GM18868 (cell line): ENCODE data around the gene VCX3B.
"Not testable (repeated sequence)": the region's sequence is repeated elsewhere in the genome, so short reads cannot be mapped to it uniquely, and the experiment has no call there.

Experiments used
- ATAC-seq: cut with Tn5 transposase; IDR thresholded peaks from one replicate; pipeline ENCODE4 v1.9.1; 2021; ENCODE audit warnings: mild to moderate bottlenecking, moderate library complexity; ENCODE audit not compliant: unreplicated experiment

The VCX3B gene

GRCh38 chrX:8464530-8464929 lies at the start of gene VCX3B:
VCX3B (plus strand) TSS chrX:8464830; CDS start chrX:8465451, 621 bp downstream.
- ATAC-seq, result not testable (repeated sequence)

GRCh38 chrX:8418301-8418700 lies 46.3 kb upstream of the VCX3B start:
- ATAC-seq, result no peak

- ATAC-seq, result no peak
Observed at GRCh38 chrX:8424912-8425311, 39.7 kb upstream of the VCX3B start.

GRCh38 chrX:8429692-8430249 lies 34.9 kb upstream of the VCX3B start:
- no peak for ATAC-seq

GRCh38 chrX:8430444-8430843 lies 34.2 kb upstream of the VCX3B start:
- ATAC-seq, result no peak

GRCh38 chrX:8432396-8432795 lies 32.2 kb upstream of the VCX3B start:
- ATAC-seq, result no peak

- ATAC-seq, result no peak
Observed at GRCh38 chrX:8433109-8434062, 31.2 kb upstream of the VCX3B start.

- no peak for ATAC-seq
Observed at GRCh38 chrX:8447368-8447767, 17.3 kb upstream of the VCX3B start.

- ATAC-seq, result not testable (repeated sequence)
Observed at GRCh38 chrX:8452343-8452742, 12.3 kb upstream of the VCX3B start.

- ATAC-seq, result no peak
Observed at GRCh38 chrX:8453611-8454010, 11.0 kb upstream of the VCX3B start.

- no peak for ATAC-seq
Observed at GRCh38 chrX:8455557-8455956, 9.1 kb upstream of the VCX3B start.

GRCh38 chrX:8462488-8462887 lies 2.1 kb upstream of the VCX3B start:
- ATAC-seq, result no peak

GRCh38 chrX:8484360-8484949 lies 19.8 kb downstream of the VCX3B start:
- no peak for ATAC-seq

- ATAC-seq, result not testable (repeated sequence)
Observed at GRCh38 chrX:8495036-8495435, 30.4 kb downstream of the VCX3B start.

GRCh38 chrX:8500203-8500602 lies 35.6 kb downstream of the VCX3B start:
- ATAC-seq, result no peak

- not testable (repeated sequence) for ATAC-seq
Observed at GRCh38 chrX:8502101-8502500, 37.5 kb downstream of the VCX3B start.

GRCh38 chrX:8504451-8504850 lies 39.8 kb downstream of the VCX3B start:
- no peak for ATAC-seq
